ENCODE results near the gene DSTYK.
"Not testable (repeated sequence)": the region's sequence is repeated elsewhere in the genome, so short reads cannot be mapped to it uniquely, and the experiment has no call there.

The DSTYK gene

GRCh38 chr1:205240569-205240968, 29.1 kb upstream of the DSTYK start:
- no peak overlapping the region for H3K4me3 ChIP-seq (ENCODE audit: low read depth, low read length)

- H3K4me3 ChIP-seq (ENCODE audit: low read depth, low read length): no peak overlapping the region
Observed at GRCh38 chr1:205240118-205240517, 28.6 kb upstream of the DSTYK start.

- no peak overlapping the region for H3K4me3 ChIP-seq (ENCODE audit: low read depth, low read length)
Observed at GRCh38 chr1:205239078-205239477, 27.6 kb upstream of the DSTYK start.

- no peak overlapping the region for H3K4me3 ChIP-seq (ENCODE audit: low read depth, low read length)
Observed at GRCh38 chr1:205237526-205238484, 26.3 kb upstream of the DSTYK start.

- H3K4me3 ChIP-seq (ENCODE audit: low read depth, low read length): no peak overlapping the region
Observed at GRCh38 chr1:205236951-205237475, 25.5 kb upstream of the DSTYK start.

- H3K4me3 ChIP-seq (ENCODE audit: low read depth, low read length): no peak overlapping the region
Observed at GRCh38 chr1:205236526-205236925, 25.0 kb upstream of the DSTYK start.

- no peak overlapping the region for H3K4me3 ChIP-seq (ENCODE audit: low read depth, low read length)
Observed at GRCh38 chr1:205235951-205236350, 24.4 kb upstream of the DSTYK start.

GRCh38 chr1:205233986-205234385, 22.5 kb upstream of the DSTYK start:
- H3K4me3 ChIP-seq (ENCODE audit: low read depth, low read length): not testable (repeated sequence)

- H3K4me3 ChIP-seq (ENCODE audit: low read depth, low read length): no peak overlapping the region
Observed at GRCh38 chr1:205232945-205233397, 21.5 kb upstream of the DSTYK start.

GRCh38 chr1:205232127-205232820, 20.8 kb upstream of the DSTYK start:
- no peak overlapping the region for H3K4me3 ChIP-seq (ENCODE audit: low read depth, low read length)

- H3K4me3 ChIP-seq (ENCODE audit: low read depth, low read length): no peak overlapping the region
Observed at GRCh38 chr1:205230982-205231381, 19.5 kb upstream of the DSTYK start.

GRCh38 chr1:205229916-205230700, 18.6 kb upstream of the DSTYK start:
- H3K4me3 ChIP-seq (ENCODE audit: low read depth, low read length): no peak overlapping the region

- H3K4me3 ChIP-seq (ENCODE audit: low read depth, low read length): peak overlapping the region; percentile 58
Observed at GRCh38 chr1:205229399-205229871, 17.9 kb upstream of the DSTYK start.

GRCh38 chr1:205228093-205228521, 16.6 kb upstream of the DSTYK start:
- H3K4me3 ChIP-seq (ENCODE audit: low read depth, low read length): peak overlapping the region; percentile 58

GRCh38 chr1:205227584-205228013, 16.1 kb upstream of the DSTYK start, which contains the start of gene TMCC2:
TSS of gene TMCC2 (plus strand) at chr1:205227946. CDS start at chr1:205228565, 619 bp downstream.
- H3K4me3 ChIP-seq (ENCODE audit: low read depth, low read length): peak within 1 kb of the TSS; percentile 58

GRCh38 chr1:205226868-205227583, 15.5 kb upstream of the DSTYK start:
- H3K4me3 ChIP-seq (ENCODE audit: low read depth, low read length): peak overlapping the region; percentile 58

- no peak overlapping the region for H3K4me3 ChIP-seq (ENCODE audit: low read depth, low read length)
Observed at GRCh38 chr1:205225901-205226765, 14.6 kb upstream of the DSTYK start.

- H3K4me3 ChIP-seq (ENCODE audit: low read depth, low read length): no peak overlapping the region
Observed at GRCh38 chr1:205224736-205225135, 13.2 kb upstream of the DSTYK start.

- H3K4me3 ChIP-seq (ENCODE audit: low read depth, low read length): no peak overlapping the region
Observed at GRCh38 chr1:205220421-205220820, 8.9 kb upstream of the DSTYK start.
